H9 (cell line): ENCODE data around the gene BRAF. TPM values are rescaled to one million over a fixed set of nuclear protein-coding genes. Genes with fewer than 3 reads are reported as not detected.

Source experiments
- DNase-seq: peaks from one replicate; pipeline ENCODE4 v3.0.0-alpha.2; 2017
- H2AFZ ChIP-seq: one replicate; pipeline ENCODE4 v1.6.1; 2013; ENCODE audit warnings: mild to moderate bottlenecking, low read length, control low read depth, moderate library complexity
- H2AK5ac ChIP-seq: 2 replicates; pipeline ENCODE4 v1.6.1; 2013; ENCODE audit warnings: low read length, control low read depth, mixed read lengths; ENCODE audit not compliant: insufficient read length
- H2BK120ac ChIP-seq: one replicate; pipeline ENCODE4 v1.6.1; 2013; ENCODE audit warnings: low read depth, mild to moderate bottlenecking, low read length, control low read depth, inconsistent platforms; ENCODE audit not compliant: poor library complexity, severe bottlenecking
- H2BK12ac ChIP-seq: 2 replicates; pipeline ENCODE4 v1.6.1; 2013; ENCODE audit warnings: low read length, control low read depth, mixed read lengths, low read depth; ENCODE audit not compliant: insufficient read length
- H2BK15ac ChIP-seq: 2 replicates; pipeline ENCODE4 v1.6.1; 2013; ENCODE audit warnings: low read depth, low read length, control low read depth
- H2BK20ac ChIP-seq: one replicate; pipeline ENCODE4 v1.6.1; 2013; ENCODE audit warnings: low read depth, mild to moderate bottlenecking, low read length, control low read depth, inconsistent platforms; ENCODE audit not compliant: poor library complexity, severe bottlenecking
- H2BK5ac ChIP-seq: 2 replicates; pipeline ENCODE4 v1.6.1; 2013; ENCODE audit warnings: low read length, control low read depth, mixed read lengths; ENCODE audit not compliant: insufficient read length
- H3K14ac ChIP-seq: 2 replicates; pipeline ENCODE4 v1.6.1; 2013; ENCODE audit warnings: low read length, control low read depth; ENCODE audit not compliant: insufficient read depth
- H3K18ac ChIP-seq: 2 replicates; pipeline ENCODE4 v1.6.1; 2013; ENCODE audit warnings: low read depth, mild to moderate bottlenecking, mixed read lengths, low read length, control low read depth; ENCODE audit not compliant: insufficient read length
- H3K23ac ChIP-seq: 2 replicates; pipeline ENCODE4 v1.6.1; 2013; ENCODE audit warnings: low read length, control low read depth, mixed read lengths, low read depth; ENCODE audit not compliant: insufficient read length
- H3K23me2 ChIP-seq: 2 replicates; pipeline ENCODE4 v1.6.1; 2013; ENCODE audit warnings: low read depth, mild to moderate bottlenecking, mixed read lengths, low read length, control low read depth; ENCODE audit not compliant: insufficient read length, poor library complexity, severe bottlenecking
- H3K27ac ChIP-seq: 2 replicates; pipeline ENCODE4 v1.5.1; 2013; ENCODE audit warnings: low read length, control low read depth, mixed read lengths, low read depth; ENCODE audit not compliant: insufficient read length
- H3K27me3 ChIP-seq: 2 replicates; pipeline ENCODE4 v1.6.1; 2013; ENCODE audit warnings: low read length, control low read depth, inconsistent platforms; ENCODE audit not compliant: insufficient read depth
- H3K4ac ChIP-seq: 2 replicates; pipeline ENCODE4 v1.6.1; 2013; ENCODE audit warnings: low read depth, mild to moderate bottlenecking, control low read depth, inconsistent platforms, low read length, moderate library complexity
- H3K4me1 ChIP-seq: 2 replicates; pipeline ENCODE4 v1.6.1; 2013; ENCODE audit warnings: low read length, control low read depth, inconsistent platforms; ENCODE audit not compliant: insufficient read depth
- H3K4me2 ChIP-seq: 2 replicates; pipeline ENCODE4 v1.6.1; 2013; ENCODE audit warnings: low read length, control low read depth, mixed read lengths; ENCODE audit not compliant: insufficient read length, insufficient read depth
- H3K56ac ChIP-seq: 2 replicates; pipeline ENCODE4 v1.6.1; 2013; ENCODE audit warnings: low read depth, mild to moderate bottlenecking, mixed read lengths, low read length, control low read depth; ENCODE audit not compliant: insufficient read length
- H3K79me1 ChIP-seq: 2 replicates; pipeline ENCODE4 v1.6.1; 2013; ENCODE audit warnings: low read depth, mild to moderate bottlenecking, moderate library complexity, low read length, control low read depth, inconsistent platforms; ENCODE audit not compliant: insufficient read depth, poor library complexity, severe bottlenecking
- H3K79me2 ChIP-seq: 2 replicates; pipeline ENCODE4 v1.6.1; 2013; ENCODE audit warnings: low read length, control low read depth, inconsistent platforms; ENCODE audit not compliant: insufficient read depth
- H3K9ac ChIP-seq: 2 replicates; pipeline ENCODE4 v1.6.1; 2013; ENCODE audit warnings: low read length, control low read depth, mixed read lengths; ENCODE audit not compliant: insufficient read length; ENCODE audit errors: extremely low read depth
- H3K9me3 ChIP-seq: one replicate; pipeline ENCODE4 v1.6.1; 2013; ENCODE audit warnings: low read depth, low read length, inconsistent platforms; ENCODE audit not compliant: control insufficient read depth
- H3T11ph ChIP-seq: one replicate; pipeline ENCODE4 v1.6.1; 2013; ENCODE audit warnings: mild to moderate bottlenecking, low read length, control low read depth, inconsistent platforms
- H4K20me1 ChIP-seq: one replicate; pipeline ENCODE4 v1.6.1; 2013; ENCODE audit not compliant: control insufficient read depth, insufficient read length, insufficient read depth
- H4K5ac ChIP-seq: 2 replicates; pipeline ENCODE4 v1.6.1; 2013; ENCODE audit warnings: low read depth, mild to moderate bottlenecking, mixed read lengths, low read length, control low read depth; ENCODE audit not compliant: insufficient read length
- H4K8ac ChIP-seq: replicated peaks from 2 replicates; pipeline ENCODE4 v1.6.1; 2013; ENCODE audit warnings: low read length, control low read depth, mixed read lengths, low read depth; ENCODE audit not compliant: insufficient read length
- H4K91ac ChIP-seq: 2 replicates; pipeline ENCODE4 v1.6.1; 2013; ENCODE audit warnings: low read depth, mild to moderate bottlenecking, moderate library complexity, mixed read lengths, low read length, control low read depth; ENCODE audit not compliant: insufficient read length
- H3K27ac Mint-ChIP-seq, 3 experiments: 2 replicates in 2 of 3; 3 replicates in 1 of 3; pipeline ENCODE4 v1.8.0; 2020 to 2021; ENCODE audit warnings: mixed read lengths in 3 of 3, mild to moderate bottlenecking in 1 of 3, moderate library complexity in 1 of 3
- H3K27me3 Mint-ChIP-seq: 2 replicates; pipeline ENCODE4 v1.8.0; 2021; ENCODE audit warnings: low read depth, mild to moderate bottlenecking, moderate library complexity, mixed read lengths
- H3K36me3 Mint-ChIP-seq, 3 experiments: 2 replicates in 2 of 3; 3 replicates in 1 of 3; pipeline ENCODE4 v1.8.0; 2020 to 2021; ENCODE audit warnings: low read depth in 3 of 3, mixed read lengths in 3 of 3; ENCODE audit not compliant: insufficient read depth in 1 of 3
- H3K4me1 Mint-ChIP-seq, 2 experiments: 2 replicates each; pipeline ENCODE4 v1.8.0; 2020; ENCODE audit warnings: mixed read lengths in 2 of 2
- H3K4me3 Mint-ChIP-seq, 2 experiments: 2 replicates in 1 of 2; 3 replicates in 1 of 2; pipeline ENCODE4 v1.8.0; 2020 to 2021; ENCODE audit warnings: mild to moderate bottlenecking in 2 of 2, mixed read lengths in 2 of 2, moderate library complexity in 1 of 2
- H3K9me3 Mint-ChIP-seq, 2 experiments: 2 replicates in 1 of 2; 3 replicates in 1 of 2; pipeline ENCODE4 v1.8.0; 2020; ENCODE audit warnings: mild to moderate bottlenecking in 2 of 2, mixed read lengths in 2 of 2, moderate library complexity in 1 of 2
- WGBS: extraction: QIAGEN DNeasy Blood & Tissue Kit; methylation state at CpG from one replicate; pipeline ENCODE4 v1.1.7; 2013; ENCODE audit warnings: missing lambda C conversion rate, low lambda C conversion rate, mixed read lengths; ENCODE audit not compliant: insufficient read length; ENCODE audit errors: extremely low coverage; 5-methylcytosine and 5-hydroxymethylcytosine counted together
- total RNA-seq: library from RNA; stranded (reverse); gene quantifications from 2 replicates; pipeline ENCODE4 v1.2.1, GENCODE V29; 2021
- TF ChIP-seq, protein P1 (sequence below): fragments of 200-600 bp; sonication (generic); conservative IDR thresholded peaks from 3 replicates; pipeline ENCODE4 v1.8.0; 2021; ENCODE audit warnings: antibody characterized with exemption, mild to moderate bottlenecking

BRAF gene
- total RNA-seq, 1 experiment from 2014 or later = 32.9 TPM

DNA sequence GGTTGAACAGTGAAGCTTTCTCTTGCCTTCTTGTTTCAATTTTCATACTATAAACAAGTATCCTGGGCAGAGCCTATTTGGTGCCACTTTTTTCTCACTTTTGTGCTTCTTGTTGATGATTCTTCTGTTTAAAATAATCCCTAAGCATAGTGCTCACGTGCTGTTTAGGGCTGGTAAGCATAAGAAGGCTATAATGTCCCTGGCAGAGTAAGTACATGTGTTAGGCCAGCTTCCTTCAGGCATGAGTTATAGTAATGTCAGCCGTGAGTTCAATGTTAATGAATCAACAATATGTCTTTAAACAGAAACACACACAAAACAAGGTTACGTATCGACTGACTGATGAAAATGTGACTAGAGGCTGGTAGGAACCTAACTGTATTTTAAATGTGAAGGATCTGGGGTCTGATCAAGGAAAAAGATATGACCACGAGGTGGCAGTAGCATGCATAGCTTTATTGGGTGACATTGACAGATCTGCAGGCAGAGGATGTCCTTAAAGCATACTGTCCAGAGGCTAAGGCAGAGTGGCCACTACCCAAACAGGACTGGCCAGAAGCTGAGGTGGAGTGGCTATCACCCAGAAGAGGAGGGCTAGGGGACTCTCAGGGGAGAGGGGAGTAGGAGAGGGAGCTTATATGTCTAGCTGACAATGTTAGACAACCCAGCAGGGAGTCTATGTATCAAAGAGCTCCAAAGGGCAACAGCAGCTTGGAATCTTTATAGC, 113.7 kb downstream of the BRAF start:
- Mint-ChIP-seq H3K27ac (0 out of 7 replicates have a peak overlapping the region, but pooled peaks of 1 of the 3 experiments have one; percentile 15), H3K4me3 (no peak overlapping the region), H3K27me3 (no peaks in the 10 kb centered on the region), H3K9me3 (no peaks in the 10 kb centered on the region), H3K36me3 (peaks cover 0 to 2% (median 0%) of the 10 kb centered on the region in 3 experiments; a peak in 1 of 7 replicates), H3K4me1 (no peaks in the 10 kb centered on the region)
- Histone ChIP-seq H3K9me3 (no peaks in the 10 kb centered on the region), H2BK20ac (no peak overlapping the region), H2AK5ac (no peak overlapping the region), H2BK12ac (no peak overlapping the region), H3K18ac (no peak overlapping the region), H2BK5ac (no peak overlapping the region), H2BK15ac (no peak overlapping the region), H3K23me2 (no peaks in the 10 kb centered on the region), H3K27ac (no peak overlapping the region), H2AFZ (no peak overlapping the region), H3K79me2 (no peaks in the 10 kb centered on the region), H3K4ac (no peak overlapping the region), H3K4me1 (no peaks in the 10 kb centered on the region), H3K27me3 (no peaks in the 10 kb centered on the region), H3T11ph (no peak overlapping the region), H3K9ac (no peak overlapping the region), H4K91ac (no peak overlapping the region), H3K56ac (no peak overlapping the region), H3K79me1 (peaks cover 4% of the 10 kb centered on the region), H4K8ac (no peak overlapping the region), H4K5ac (no peak overlapping the region), H2BK120ac (no peak overlapping the region), H3K4me2 (no peak overlapping the region), H4K20me1 (no peaks in the 10 kb centered on the region), H3K23ac (no peak overlapping the region), H3K14ac (no peak overlapping the region)
- TF ChIP-seq, protein P1, sequence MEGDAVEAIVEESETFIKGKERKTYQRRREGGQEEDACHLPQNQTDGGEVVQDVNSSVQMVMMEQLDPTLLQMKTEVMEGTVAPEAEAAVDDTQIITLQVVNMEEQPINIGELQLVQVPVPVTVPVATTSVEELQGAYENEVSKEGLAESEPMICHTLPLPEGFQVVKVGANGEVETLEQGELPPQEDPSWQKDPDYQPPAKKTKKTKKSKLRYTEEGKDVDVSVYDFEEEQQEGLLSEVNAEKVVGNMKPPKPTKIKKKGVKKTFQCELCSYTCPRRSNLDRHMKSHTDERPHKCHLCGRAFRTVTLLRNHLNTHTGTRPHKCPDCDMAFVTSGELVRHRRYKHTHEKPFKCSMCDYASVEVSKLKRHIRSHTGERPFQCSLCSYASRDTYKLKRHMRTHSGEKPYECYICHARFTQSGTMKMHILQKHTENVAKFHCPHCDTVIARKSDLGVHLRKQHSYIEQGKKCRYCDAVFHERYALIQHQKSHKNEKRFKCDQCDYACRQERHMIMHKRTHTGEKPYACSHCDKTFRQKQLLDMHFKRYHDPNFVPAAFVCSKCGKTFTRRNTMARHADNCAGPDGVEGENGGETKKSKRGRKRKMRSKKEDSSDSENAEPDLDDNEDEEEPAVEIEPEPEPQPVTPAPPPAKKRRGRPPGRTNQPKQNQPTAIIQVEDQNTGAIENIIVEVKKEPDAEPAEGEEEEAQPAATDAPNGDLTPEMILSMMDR = peak; percentile 78
- DNase-seq = peak; percentile 63
- no CpG with 5 or more reads among the region's 5 CpGs for WGBS
